ENCODE measurements around the gene CHIT1.

The CHIT1 gene

GRCh38 chr1:203202431-203203245, 26.8 kb downstream of the CHIT1 start:
- DNase-seq (ENCODE audit: low spot score), result no peak
- TF ChIP-seq CTCF (IDR thresholded peaks at IDR 0.05; ENCODE audit: extremely low read depth, insufficient read depth, missing control alignments), result no peak
- in situ Hi-C loops (cut with MboI; ENCODE audit: low pct_unique_long_range_greater_than_20kb, low sequenced_read_pairs, unreplicated experiment), result no loop called here

- DNase-seq (ENCODE audit: low spot score), result no peak
- no peak for TF ChIP-seq CTCF (IDR thresholded peaks at IDR 0.05; ENCODE audit: extremely low read depth, insufficient read depth, missing control alignments)
- in situ Hi-C loops (cut with MboI; ENCODE audit: low pct_unique_long_range_greater_than_20kb, low sequenced_read_pairs, unreplicated experiment), result no loop called here
Observed at GRCh38 chr1:203201516-203202205, 27.8 kb downstream of the CHIT1 start.

DNA sequence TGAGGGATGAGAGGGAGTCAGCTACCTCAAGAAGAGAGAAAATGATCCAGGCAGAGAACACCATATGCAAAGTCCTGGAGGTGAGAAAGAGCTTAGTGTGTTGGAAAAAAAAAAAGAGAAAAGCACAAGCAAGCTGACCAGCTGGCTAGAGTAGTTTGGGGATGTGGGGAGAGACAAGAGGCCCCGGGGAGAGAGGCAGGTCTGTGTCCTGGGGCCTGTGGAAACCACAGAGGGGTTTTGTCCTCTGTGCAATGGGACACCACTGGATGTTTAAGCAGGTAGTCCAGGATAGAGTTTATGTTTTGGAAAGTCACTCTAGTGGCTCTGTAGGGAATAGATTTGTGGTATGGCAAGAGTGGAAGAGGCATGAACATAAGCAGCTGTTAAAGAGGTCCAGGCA, 28.6 kb downstream of the CHIT1 start:
- DNase-seq (ENCODE audit: low spot score), result no peak
- in situ Hi-C loops (cut with MboI; ENCODE audit: low pct_unique_long_range_greater_than_20kb, low sequenced_read_pairs, unreplicated experiment), result no loop called here
- no peak for TF ChIP-seq CTCF (IDR thresholded peaks at IDR 0.05; ENCODE audit: extremely low read depth, insufficient read depth, missing control alignments)

GRCh38 chr1:203199816-203200571, 29.5 kb downstream of the CHIT1 start:
- no peak for DNase-seq (ENCODE audit: low spot score)
- TF ChIP-seq CTCF (IDR thresholded peaks at IDR 0.05; ENCODE audit: extremely low read depth, insufficient read depth, missing control alignments), result no peak
- in situ Hi-C loops (cut with MboI; ENCODE audit: low pct_unique_long_range_greater_than_20kb, low sequenced_read_pairs, unreplicated experiment), result no loop called here

- DNase-seq (ENCODE audit: low spot score), result no peak
- no peak for TF ChIP-seq CTCF (IDR thresholded peaks at IDR 0.05; ENCODE audit: extremely low read depth, insufficient read depth, missing control alignments)
- in situ Hi-C loops (cut with MboI; ENCODE audit: low pct_unique_long_range_greater_than_20kb, low sequenced_read_pairs, unreplicated experiment), result no loop called here
Observed at GRCh38 chr1:203199481-203199815, 30.0 kb downstream of the CHIT1 start.

GRCh38 chr1:203199002-203199401, 30.5 kb downstream of the CHIT1 start:
- in situ Hi-C loops (cut with MboI; ENCODE audit: low pct_unique_long_range_greater_than_20kb, low sequenced_read_pairs, unreplicated experiment), result no loop called here
- no peak for TF ChIP-seq CTCF (IDR thresholded peaks at IDR 0.05; ENCODE audit: extremely low read depth, insufficient read depth, missing control alignments)
- no peak for DNase-seq (ENCODE audit: low spot score)

Measured in GM13977 (cell line).